ENCODE results near the gene TMEM121. TPM values are rescaled to one million over a fixed set of nuclear protein-coding genes. Genes with fewer than 3 reads are reported as not detected.

Gene TMEM121
- polyA plus RNA-seq, 3 donors: 0.08 to 0.11 TPM; not detected in 1

GRCh38 chr14:105492971-105493871, 33.2 kb upstream of the TMEM121 start:
- intact Hi-C loops (cut with micrococcal nuclease): loop anchor here (5.0 kb wide), 3 partner anchors 46 to 741 kb away; partner anchors contain the start of genes SIVA1 (in 1 of the 2) and TEX22 (in 1 of the 2)
- Histone ChIP-seq H3K4me1 (ENCODE audit: control insufficient read depth in 1 of 2, insufficient read depth in 2 of 2, low read length in 2 of 2) (peaks cover 25 to 30% of the 10 kb centered on the region in 2 donors), H2AFZ (ENCODE audit: insufficient read depth, low read depth, low read length, poor library complexity, severe bottlenecking) (no peak overlapping the region), H4K20me1 (ENCODE audit: insufficient read depth, low read length) (peaks cover 31% of the 10 kb centered on the region), H3K4me3 (replicated peaks in 1 of 3; ENCODE audit: low read depth in 2 of 3, low read length in 3 of 3) (no peak overlapping the region), H3K36me3 (replicated peaks in 1 of 2; ENCODE audit: control insufficient read depth in 1 of 2, insufficient read depth in 2 of 2, low read length in 2 of 2) (peaks cover 7 to 9% of the 10 kb centered on the region in 2 donors), H3K9me3 (replicated peaks in 1 of 2; ENCODE audit: control insufficient read depth in 1 of 2, insufficient read depth in 1 of 2, low read length in 2 of 2) (no peaks in the 10 kb centered on the region), H3K79me2 (ENCODE audit: insufficient read depth, low read length) (peaks cover 5% of the 10 kb centered on the region), H3K27ac (ENCODE audit: low read depth in 1 of 2, low read length in 2 of 2) (no peak overlapping the region), H3K4me2 (replicated peaks; ENCODE audit: extremely low read depth, low read length, poor library complexity, severe bottlenecking) (no peak overlapping the region), H3K27me3 (ENCODE audit: control insufficient read depth in 2 of 2, insufficient read depth in 2 of 2, low read length in 2 of 2) (no peaks in the 10 kb centered on the region), H3K9ac (ENCODE audit: insufficient read depth, low read length, poor library complexity, severe bottlenecking) (no peak overlapping the region)
- 97% methylated on average over 11 of the region's 20 CpGs for WGBS (ENCODE audit: insufficient coverage)
- H3K9me3 Mint-ChIP-seq: peaks cover 0 to 3% (median 0%) of the 10 kb centered on the region in 7 donors
- no peak for TF ChIP-seq CTCF (IDR thresholded peaks at IDR 0.05)
- no peak for DNase-seq
- peaks cover 6 to 22% of the 10 kb centered on the region in 2 donors for H3K36me3 Mint-ChIP-seq
- H3K27ac Mint-ChIP-seq: peak overlapping the region in 2 of 7 donors; percentile 30 to 36
- H3K4me3 Mint-ChIP-seq: peak overlapping the region in 1 of 2 donors; percentile 43
- peaks cover 16% of the 10 kb centered on the region for H3K4me1 Mint-ChIP-seq
- peaks cover 1 to 5% (median 2%) of the 10 kb centered on the region in 3 donors for H3K27me3 Mint-ChIP-seq (ENCODE audit: low read depth in 3 of 3)

- H3K27me3 ChIP-seq (ENCODE audit: control insufficient read depth in 2 of 2, insufficient read depth in 2 of 2, low read length in 2 of 2): no peaks in the 10 kb centered on the region
- H3K36me3 Mint-ChIP-seq: peaks cover 7 to 30% of the 10 kb centered on the region in 2 donors
- H3K27ac ChIP-seq (ENCODE audit: low read depth in 1 of 2, low read length in 2 of 2): no peak overlapping the region
- WGBS (ENCODE audit: insufficient coverage): 98% methylated on average over 11 of the region's 16 CpGs
- H3K4me3 ChIP-seq (replicated peaks in 1 of 3; ENCODE audit: low read depth in 2 of 3, low read length in 3 of 3): no peak overlapping the region
- no peak overlapping the region for H3K4me3 Mint-ChIP-seq
- no peak overlapping the region for H3K9ac ChIP-seq (ENCODE audit: insufficient read depth, low read length, poor library complexity, severe bottlenecking)
- H3K27ac Mint-ChIP-seq: no peak overlapping the region
- TF ChIP-seq CTCF (IDR thresholded peaks at IDR 0.05): no peak
- no peak overlapping the region for H2AFZ ChIP-seq (ENCODE audit: insufficient read depth, low read depth, low read length, poor library complexity, severe bottlenecking)
- H3K27me3 Mint-ChIP-seq (ENCODE audit: low read depth in 3 of 3): peaks cover 1 to 5% (median 2%) of the 10 kb centered on the region in 3 donors
- no peaks in the 10 kb centered on the region for H3K9me3 ChIP-seq (replicated peaks in 1 of 2; ENCODE audit: control insufficient read depth in 1 of 2, insufficient read depth in 1 of 2, low read length in 2 of 2)
- H3K36me3 ChIP-seq (replicated peaks in 1 of 2; ENCODE audit: control insufficient read depth in 1 of 2, insufficient read depth in 2 of 2, low read length in 2 of 2): peaks cover 5 to 14% of the 10 kb centered on the region in 2 donors
- H3K4me1 ChIP-seq (ENCODE audit: control insufficient read depth in 1 of 2, insufficient read depth in 2 of 2, low read length in 2 of 2): peaks cover 17 to 22% of the 10 kb centered on the region in 2 donors
- no peak for DNase-seq
- H3K79me2 ChIP-seq (ENCODE audit: insufficient read depth, low read length): peaks cover 5% of the 10 kb centered on the region
- no peak overlapping the region for H3K4me2 ChIP-seq (replicated peaks; ENCODE audit: extremely low read depth, low read length, poor library complexity, severe bottlenecking)
- peaks cover 10% of the 10 kb centered on the region for H3K4me1 Mint-ChIP-seq
- peaks cover 0 to 3% (median 0%) of the 10 kb centered on the region in 7 donors for H3K9me3 Mint-ChIP-seq
- H4K20me1 ChIP-seq (ENCODE audit: insufficient read depth, low read length): peaks cover 23% of the 10 kb centered on the region
- intact Hi-C loops (cut with micrococcal nuclease): loop anchor here (5.0 kb wide), 3 partner anchors 47 to 742 kb away; partner anchors contain the start of genes SIVA1 (in 1 of the 2) and TEX22 (in 1 of the 2)
Measured at GRCh38 chr14:105493921-105494605, 32.3 kb upstream of the TMEM121 start.

Measured in CD14-positive monocyte (primary cell).